GM21717 (cell line): Measurements from ENCODE around the gene SLC25A41.

ENCODE experiments used
- ATAC-seq: cut with Tn5 transposase; IDR thresholded peaks from one replicate; pipeline ENCODE4 v1.9.1; 2021; ENCODE audit warnings: mild to moderate bottlenecking, moderate library complexity; ENCODE audit not compliant: unreplicated experiment

The SLC25A41 gene

DNA sequence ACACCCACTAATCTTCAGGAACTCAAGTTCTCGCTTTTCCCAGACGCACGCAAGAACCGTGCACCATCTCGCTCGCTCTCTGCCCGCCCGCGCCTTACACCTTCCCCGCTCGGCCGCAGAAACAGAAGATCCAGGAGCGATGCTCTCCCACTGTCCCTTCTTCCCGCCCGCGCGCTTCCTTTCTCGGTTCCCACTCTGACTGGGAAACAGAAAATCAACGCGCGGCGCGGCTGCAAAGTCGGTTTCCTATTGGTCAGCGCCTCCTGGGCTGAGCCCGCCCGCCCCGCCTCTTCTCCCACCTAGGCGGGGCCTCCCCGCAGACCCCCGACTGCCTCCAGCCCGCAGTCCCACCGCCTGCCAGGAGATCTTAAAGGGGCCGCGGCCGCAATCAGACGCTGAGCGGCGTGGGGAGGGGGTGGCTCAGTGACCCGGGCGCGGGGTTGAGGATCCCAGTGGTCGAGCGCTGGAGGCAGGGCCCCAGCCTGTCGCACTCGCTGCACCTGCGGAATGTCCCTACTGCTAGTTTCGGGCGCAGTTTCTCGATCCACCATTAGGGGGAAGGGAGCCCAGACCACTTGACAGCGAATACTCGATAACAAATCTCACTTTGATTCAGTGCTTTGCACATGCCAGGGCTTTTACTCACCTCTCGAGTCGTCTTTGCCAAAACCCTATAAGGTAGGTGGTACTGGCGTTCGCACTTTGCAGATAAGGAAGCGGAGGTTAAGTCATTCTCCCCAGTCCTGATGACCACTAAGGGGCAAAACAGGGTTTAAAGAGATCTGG lies 26.7 kb upstream of the SLC25A41 start:
- peak; percentile 70 for ATAC-seq

DNA sequence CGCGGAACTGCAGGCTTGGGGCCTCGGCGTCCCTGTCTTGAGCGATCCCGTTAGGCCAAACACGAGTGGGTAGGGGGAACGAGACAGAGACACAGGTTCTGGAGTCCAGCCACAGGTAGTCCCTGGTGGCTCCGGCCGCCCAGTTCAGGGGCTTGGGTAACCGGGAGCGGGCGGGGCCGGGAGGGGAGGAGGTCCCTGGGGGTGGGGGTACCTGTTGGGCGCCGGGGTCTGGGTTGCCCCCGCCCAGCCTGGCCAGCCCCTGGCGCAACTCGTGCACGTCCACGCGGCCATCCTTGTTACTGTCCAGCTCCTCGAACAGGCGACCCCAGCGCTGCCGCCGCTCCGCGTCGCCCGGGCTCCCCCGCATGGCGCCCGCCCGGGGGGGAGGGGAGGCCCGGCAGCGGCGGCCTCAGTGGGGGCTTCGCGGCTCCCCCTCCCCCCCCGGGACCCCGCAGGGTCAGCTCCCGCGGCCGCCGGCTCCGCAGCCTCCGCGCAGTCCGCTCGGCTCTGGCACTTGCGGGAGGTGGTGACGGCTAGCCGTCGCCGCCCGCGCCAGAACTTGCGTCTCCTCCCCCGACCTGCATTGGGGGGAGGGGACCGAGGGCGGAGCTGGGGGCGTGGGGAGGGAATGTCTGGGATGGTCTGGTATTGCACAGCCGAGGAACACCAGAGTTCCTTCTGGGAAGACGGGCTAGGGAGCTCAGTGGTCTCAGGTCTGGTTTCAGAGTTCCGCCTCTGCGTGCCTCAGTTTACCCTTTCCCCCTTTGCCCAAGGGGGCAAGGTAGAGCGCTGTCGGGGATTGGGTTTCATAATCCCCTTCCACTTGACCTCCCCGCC lies 25.9 kb upstream of the SLC25A41 start, which contains the start of gene SLC25A23:
SLC25A23 (minus strand) TSS at position 531 of the 837 bp plus-strand sequence; CDS start at position 367, 164 bp downstream.
- ATAC-seq = peak; percentile 15

DNA sequence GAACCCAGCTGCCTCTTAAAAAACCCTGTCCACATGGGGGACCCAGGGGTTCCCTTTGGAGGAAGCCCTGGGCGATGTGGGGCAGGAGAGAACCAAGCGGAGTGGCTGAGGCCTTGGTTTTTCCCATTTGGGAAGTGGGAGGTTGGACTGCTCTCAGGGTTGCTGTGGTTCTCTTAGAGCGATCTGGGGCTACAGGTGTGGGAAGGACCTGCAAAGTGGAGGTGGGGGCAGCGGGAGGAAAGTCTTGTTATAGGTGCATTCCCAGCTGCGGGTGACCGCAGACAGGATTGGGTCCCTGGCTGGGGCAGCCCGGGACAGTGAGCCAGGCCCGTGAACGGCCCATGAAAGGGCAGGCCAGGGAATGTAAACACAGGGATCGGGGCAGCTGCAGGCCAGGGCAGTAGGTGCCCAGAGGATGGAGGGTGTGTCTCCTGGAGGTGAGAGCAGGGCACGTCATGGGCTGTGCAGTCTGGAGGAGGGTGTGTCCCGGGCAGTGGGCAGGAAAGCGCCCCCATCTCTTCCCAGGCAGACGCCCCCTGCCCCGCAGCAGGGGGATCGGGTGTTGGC lies 25.2 kb upstream of the SLC25A41 start:
- ATAC-seq = no peak

DNA sequence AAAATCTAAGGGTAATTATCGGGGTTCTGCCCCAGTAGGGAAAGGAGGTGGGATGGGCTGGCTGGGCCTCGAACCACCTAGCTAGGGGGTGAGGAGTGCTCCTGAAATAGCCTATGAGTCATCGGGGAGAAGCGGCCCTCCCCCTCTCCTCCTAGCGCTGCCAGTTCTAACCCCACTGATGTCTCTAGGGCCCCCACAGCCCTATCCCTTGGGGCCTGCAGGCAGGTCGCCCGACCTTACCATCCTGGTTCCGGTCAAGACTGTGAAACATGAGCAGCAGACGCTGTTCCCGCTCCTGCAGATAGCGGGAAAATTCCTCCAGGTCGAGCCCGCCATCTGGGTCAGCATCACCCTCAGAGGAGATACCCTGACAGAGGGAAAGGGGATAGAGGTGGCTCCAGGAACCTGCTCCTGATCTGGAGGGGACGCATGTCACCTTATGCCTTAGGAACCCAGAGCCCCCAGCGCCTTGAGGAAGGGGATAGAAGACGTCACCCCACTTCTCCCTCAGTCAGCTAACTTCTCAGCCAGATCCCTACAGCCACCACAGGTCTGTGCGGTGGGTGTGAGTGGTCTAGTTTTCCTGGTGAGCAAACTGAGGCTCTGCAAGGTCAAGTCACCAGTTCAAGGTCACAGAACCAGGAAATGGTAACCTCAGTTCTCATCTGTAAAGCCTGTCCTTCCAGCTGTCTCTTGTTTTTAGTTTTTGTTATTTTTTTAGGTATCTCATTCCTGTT lies 24.6 kb upstream of the SLC25A41 start:
- no peak for ATAC-seq

DNA sequence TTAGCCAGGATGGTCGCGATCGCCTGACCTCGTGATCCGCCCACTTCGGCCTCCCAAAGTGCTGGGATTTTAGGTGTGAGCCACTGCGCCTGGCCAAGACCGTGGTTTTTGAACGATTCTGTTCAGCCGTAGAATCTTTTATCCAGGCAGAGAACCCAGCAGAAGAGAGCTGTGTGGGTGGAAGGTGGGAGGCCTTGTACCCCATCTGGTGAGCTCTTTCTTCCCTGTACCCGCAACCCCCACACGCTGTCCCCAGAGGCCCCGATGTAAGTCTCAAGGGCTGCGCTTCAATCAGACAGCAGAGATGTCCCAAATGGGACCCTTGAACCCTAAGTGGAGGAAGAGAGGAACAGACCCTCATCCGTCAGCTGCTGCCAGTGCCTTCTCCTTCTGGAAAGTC lies 22.4 kb upstream of the SLC25A41 start:
- ATAC-seq = no peak

DNA sequence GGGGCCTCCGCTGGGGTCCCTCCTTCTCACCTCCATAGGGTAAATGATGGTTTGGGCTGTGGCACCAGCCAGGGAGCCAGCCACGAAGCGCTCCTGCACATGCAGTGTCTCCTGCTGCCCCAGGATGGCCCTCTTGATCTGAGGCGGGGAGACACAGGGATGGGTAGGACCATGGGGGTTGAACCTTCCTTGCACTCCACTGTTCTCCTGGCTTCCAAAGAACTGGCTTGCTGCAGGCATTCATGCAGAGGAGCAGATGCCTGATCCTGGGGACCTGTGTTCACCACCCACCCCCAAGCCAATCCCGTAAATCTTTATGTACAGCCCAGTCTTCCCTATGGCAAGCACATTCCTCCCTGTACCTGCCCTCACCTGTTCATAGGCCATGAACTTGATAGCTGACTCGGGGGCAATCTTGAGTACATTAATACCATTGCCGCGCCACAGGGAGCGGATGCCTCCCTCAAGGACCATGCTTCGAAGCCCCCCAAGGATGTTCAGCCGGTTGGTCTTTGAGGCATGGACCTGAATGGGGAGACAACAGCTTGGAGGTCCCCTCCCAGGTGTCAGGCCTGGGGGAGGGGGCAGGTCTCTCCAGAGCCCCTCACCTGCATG lies 20.5 kb upstream of the SLC25A41 start:
- no peak for ATAC-seq

DNA sequence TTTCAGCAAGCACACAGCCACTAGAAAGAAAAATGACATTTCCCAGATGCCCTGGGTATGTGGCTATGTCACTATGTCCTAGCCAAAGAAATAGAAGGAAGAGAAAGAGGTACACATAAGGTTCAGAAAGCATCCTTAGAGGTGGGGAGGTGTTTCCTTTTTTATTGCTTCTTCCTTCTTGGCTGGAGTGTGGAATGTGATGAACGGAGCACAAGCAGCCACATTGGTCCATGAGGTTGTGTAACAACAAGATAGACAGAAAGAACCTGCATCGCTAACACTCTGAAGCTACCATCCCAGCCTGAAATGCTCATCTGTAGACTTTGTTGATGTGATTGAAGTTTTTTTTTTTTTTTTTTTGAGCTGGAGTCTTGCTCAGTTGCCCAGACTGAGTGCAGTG lies 19.3 kb upstream of the SLC25A41 start:
- no peak for ATAC-seq

DNA sequence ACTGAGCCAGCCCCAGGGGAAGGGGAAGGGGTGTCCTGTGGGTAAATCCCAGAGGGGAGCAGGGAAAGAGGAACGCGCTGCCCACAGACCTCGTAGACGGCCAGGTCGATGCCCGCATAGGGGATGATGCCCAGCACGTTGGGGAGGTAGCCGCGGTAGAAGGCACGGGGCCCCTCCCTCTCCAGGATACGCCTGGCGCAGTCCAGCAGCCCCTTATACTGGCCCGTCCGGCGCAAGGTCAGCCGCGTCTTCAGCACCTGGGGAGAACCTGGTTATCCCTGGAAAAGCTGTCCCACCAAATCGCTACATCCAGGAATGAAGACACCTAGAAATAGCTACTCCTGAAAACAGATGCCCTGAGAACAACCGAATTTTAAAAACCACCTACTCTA lies 18.7 kb upstream of the SLC25A41 start:
- ATAC-seq = no peak

DNA sequence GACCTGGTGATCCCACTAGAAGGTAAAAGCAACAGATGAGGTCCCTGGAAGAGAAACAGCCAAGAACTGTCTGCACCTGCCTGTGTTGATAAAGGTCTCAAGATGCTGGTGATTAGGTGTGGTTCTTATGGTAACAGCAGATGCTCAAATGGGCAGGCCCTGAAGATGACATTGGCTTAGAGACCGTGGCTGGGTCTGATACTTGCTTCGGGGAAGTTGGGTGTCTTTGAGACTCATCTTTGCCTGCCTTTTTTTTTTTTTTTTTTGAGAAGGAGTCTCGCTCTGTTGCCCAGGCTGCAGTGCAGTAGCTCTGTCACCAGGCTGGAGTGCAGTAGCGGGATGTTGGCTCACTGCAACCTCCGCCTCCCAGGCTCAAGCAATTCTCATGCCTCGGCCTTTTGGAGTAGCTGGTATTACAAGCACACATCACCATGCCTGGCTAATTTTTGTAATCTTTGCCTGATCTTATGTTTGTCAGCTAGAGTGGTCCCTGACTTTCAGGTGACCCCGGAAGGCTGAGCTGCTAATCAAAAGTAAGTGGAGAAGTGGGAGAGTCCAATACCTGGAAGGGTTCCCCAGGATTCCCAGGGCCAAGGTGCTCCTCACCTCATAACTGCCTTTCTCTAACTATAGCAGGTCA lies 18.1 kb upstream of the SLC25A41 start:
- no peak for ATAC-seq

DNA sequence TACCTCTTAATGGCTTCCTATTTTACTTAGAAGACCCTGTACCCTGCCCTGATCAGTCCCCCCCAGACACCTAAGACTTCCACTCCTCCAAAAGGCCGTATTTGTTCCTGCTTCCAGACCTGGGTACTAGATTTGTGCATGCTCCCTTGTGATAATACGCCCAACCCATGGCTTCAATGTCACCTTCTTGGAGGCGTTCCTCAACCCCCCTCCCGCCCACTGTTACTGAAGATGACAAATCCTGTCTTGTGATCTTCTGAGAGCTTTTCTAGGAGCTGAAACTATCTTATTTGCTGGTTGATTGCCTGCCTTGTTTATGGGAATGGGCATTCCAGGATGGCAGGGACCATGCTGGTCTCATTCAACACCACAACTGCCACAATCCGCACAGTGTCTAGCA lies 16.6 kb upstream of the SLC25A41 start:
- ATAC-seq = no peak

DNA sequence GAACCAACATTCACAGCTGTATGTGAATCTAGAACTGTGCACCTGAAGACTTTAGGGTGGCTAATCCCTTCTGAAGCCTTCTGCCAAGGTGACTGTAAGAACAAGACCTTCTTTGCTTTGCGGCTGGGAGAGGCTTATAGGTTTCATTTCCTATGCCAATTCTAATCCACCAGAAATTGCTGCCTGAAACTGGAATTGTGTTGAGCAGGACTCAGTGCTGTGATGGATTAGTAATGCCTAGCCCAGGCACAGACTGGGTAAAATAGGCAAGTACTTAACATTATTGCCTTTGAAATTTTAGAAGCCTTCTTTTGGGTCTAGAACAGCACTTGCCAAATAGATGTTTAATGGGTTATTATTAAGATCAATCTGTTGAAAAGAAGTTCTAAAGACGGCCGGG lies 14.5 kb upstream of the SLC25A41 start:
- ATAC-seq = no peak

DNA sequence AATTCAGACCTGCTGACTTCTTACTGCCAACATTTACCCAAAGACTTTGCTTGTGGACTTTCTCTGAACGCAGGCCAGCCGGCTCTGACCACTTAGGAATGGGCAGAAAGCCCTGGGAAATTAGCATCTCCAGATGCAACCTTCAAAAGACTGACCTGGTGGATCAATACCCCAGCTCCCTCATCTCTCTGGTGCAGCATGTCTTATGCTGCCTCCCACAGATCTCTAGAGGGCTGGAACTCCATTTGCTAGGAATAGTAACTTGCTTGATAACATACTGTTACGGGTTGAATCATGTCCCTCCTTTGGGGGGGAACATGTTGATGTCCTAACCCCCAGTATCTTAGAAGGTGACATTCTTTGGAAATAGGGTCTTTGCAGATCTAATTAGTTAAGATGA lies 12.9 kb upstream of the SLC25A41 start:
- ATAC-seq = no peak

DNA sequence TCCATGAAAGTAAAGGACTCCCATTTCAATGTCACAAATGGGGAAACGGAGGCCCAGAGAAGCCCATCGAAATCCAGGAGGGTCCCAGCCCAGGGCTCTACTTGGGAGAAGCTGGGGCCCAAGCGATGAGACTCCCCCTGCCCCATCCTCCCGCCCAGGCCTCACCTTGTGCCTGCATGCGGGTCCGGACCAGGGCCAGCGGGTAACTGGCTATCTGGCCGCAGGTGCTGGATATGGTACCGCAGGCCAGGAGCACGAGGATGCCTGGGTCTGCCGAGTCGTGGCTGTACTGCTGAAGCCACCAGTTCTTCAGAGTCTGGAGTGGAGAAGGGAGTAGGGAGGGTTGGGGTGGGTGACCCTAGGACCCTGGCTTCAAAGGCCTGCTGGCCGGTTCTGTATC lies 10.4 kb upstream of the SLC25A41 start:
- ATAC-seq = no peak

DNA sequence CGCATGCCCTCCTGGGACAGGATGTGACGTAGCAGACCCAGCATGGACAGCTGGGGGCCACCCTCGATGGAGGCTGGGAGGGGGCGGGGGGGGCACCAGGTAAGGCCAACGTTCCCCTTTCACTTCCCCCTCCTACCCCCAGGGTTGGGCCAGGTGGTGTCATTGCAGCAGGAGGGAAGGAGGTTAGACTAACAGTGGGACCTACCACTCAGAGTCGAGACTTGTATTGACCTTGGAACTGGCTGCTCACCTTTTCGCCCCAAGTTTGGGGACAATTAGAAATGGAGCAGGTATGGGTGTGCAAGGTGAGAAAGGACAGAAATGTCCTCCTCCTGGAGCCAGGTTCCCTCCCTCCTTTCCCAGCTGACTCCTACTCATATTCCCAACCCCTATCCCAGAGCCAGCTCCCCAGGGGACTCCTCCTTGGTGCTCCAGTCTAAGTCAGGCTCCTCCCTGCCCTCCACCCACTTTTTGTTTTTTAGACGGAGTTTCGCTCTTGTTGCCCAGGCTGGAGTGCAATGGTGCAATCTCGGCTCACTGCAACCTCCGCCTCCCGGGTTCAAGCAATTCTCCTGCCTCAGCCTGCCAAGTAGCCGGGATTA lies 8.6 kb upstream of the SLC25A41 start:
- no peak for ATAC-seq

DNA sequence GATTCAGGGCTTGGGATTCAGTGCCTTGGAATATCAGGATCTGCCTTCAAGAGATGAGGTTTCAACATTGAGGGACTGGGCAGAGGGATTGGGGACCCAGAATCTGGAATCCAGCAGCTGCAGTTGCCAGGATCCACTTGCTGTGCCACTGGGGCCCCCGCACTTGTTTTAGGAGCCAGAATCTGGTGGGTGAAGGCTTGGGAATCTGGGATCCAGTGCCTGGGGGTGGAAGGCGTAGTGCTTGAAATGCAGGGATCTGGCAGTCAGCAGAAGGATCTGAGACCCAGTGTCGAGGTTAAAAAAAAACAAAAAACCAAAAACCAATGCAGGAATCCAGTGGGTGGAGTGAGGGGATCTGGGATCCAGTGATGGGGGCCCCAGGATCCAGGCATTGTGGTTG lies 7.3 kb upstream of the SLC25A41 start:
- no peak for ATAC-seq

DNA sequence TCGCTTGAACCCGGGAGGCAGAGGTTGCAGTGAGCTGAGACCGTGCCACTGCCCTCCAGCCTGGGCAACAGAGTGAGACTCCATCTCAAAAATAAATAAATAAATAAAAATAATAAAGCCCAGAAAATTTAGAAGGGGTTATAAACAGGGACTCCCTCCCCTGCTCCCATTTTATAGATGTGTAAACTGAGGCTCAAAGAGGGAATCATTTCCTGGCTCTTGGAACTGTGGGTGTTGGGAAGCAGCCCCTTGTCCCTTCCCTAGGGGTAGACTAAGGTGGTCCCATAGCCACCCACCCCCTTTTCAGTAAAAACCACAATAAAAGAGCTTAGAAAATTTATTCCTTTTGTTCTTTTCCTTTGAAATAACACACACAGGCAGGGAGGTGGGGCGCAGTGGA lies 6.2 kb upstream of the SLC25A41 start:
- ATAC-seq = no peak

DNA sequence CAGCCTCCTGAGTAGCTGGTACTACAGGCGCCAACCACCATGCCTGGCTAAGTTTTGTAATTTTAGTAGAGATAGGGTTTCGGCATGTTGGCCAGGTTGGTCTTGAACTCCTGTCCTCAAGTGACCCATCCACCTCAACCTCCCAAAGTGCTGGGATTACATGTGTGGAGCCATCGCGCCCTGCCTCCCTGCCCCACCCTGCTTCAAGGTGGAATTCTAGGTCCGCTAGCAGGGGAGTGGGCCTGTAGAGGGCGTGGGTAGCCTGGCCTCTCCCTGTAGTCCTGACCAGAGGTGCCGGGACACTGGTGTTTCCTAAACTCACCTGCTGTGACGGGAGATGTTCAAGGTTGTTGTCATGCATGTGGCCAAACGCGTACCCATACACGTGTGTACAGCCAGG lies 398 bp downstream of the SLC25A41 start:
- ATAC-seq = no peak

DNA sequence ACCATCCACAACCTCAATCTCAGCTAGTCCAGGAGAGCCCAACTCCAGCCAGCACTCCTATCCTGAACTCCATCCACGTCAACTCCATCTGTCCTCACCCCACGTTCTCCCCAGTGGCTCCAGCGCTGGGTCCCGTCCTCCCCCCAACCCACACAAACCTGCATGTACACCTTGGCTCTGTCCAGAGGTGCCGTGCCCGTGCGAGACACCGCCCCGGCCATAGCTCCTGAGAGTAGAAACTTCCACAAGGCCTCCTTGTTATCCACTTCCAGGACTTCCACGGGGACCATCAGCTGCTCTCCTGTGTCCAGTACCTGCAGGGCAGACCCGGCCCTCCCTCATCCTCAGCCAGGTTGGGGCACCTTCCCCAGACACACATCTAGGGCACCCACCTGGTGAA lies 1.7 kb downstream of the SLC25A41 start:
- ATAC-seq = no peak

DNA sequence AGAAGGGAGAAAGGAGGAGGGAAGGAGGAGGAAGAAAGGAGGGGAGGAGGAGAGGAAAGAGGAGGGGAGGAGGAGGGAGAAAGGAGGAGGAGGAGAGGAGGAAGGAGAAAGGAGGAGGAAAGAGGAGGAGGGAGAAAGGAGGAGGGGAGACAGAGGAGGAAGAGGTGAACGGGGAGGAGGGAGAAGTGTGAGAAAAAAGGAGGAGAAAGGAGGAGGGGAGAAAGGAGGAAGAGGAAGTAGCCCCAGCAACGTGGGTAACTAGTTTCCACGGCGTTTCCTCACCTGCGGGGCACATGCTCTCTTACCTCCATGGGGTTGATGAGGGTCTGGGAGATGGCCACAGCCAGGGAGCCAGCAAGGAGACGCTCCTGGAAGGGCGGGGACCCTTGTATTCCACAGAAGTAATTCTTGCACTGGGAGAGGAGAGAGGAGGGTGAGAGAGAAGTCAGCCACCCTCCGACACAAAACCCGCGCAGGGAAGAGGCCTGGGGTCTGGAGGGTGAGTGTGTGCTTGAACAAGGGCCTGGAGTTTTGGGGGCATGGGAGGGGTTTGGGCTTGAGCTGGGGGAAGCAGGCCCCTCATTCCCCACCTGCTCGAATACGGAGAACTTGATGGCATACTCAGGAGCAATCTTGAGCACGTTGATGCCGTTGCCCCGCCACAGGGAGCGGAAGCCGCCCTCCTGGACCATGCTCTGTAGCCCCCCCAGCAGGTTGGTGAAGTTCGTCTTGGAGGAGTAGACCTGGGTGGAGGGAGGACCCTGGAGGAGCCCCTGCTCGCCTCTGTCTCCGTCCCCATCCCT lies 3.9 kb downstream of the SLC25A41 start:
- no peak for ATAC-seq
